ENCODE results near the gene PCDH15. TPM values are rescaled to one million over a fixed set of nuclear protein-coding genes. Genes with fewer than 3 reads are reported as not detected.

PCDH15 gene
- total and polyA plus RNA-seq, 2 experiments from 2014 or later: 1.1 to 1.7 TPM

- no peak for TF ChIP-seq CTCF (IDR thresholded peaks at IDR 0.05; ENCODE audit: poor library complexity)
- TF ChIP-seq EZH2phosphoT487 (IDR thresholded peaks at IDR 0.05; ENCODE audit: low read depth, severe bottlenecking, unreplicated experiment): no peak
These were observed 51.4 kb downstream of the PCDH15 start for GRCh38 chr10:54749623-54750022.

GRCh38 chr10:54745436-54745835 is 55.6 kb downstream of the PCDH15 start:
- no peak for DNase-seq (ENCODE audit: low spot score)
- no peak overlapping the region for H3K4me3 ChIP-seq
- no peak overlapping the region for H2AFZ ChIP-seq
- H3K79me2 ChIP-seq: no peaks in the 10 kb centered on the region
- no peaks in the 10 kb centered on the region for H3K4me1 ChIP-seq (ENCODE audit: insufficient read depth)
- no peaks in the 10 kb centered on the region for H3K36me3 ChIP-seq (replicated peaks; ENCODE audit: insufficient read depth, low read depth)
- H4K20me1 ChIP-seq (ENCODE audit: insufficient read depth, poor library complexity, severe bottlenecking): no peaks in the 10 kb centered on the region
- no peaks in the 10 kb centered on the region for H3K9me3 ChIP-seq (ENCODE audit: low read depth)
- TF ChIP-seq EZH2 (IDR thresholded peaks at IDR 0.05; ENCODE audit: borderline replicate concordance): no peak
- H3K9me2 ChIP-seq (replicated peaks; ENCODE audit: insufficient read depth): no peaks in the 10 kb centered on the region
- H3K4me2 ChIP-seq: no peak overlapping the region
- H3K27me3 ChIP-seq: no peaks in the 10 kb centered on the region
- 81% methylated on average over 2 of the region's 2 CpGs for WGBS (ENCODE audit: low lambda C conversion rate, missing lambda C conversion rate)
- no peak overlapping the region for H3K27ac ChIP-seq

More at GRCh38 chr10:54749623-54750022, 51.4 kb downstream of the PCDH15 start:
- 68% methylated on average over 1 of the region's 1 CpG for WGBS (ENCODE audit: low lambda C conversion rate, missing lambda C conversion rate)
- Histone ChIP-seq H3K79me2 (no peaks in the 10 kb centered on the region), H4K20me1 (ENCODE audit: insufficient read depth, poor library complexity, severe bottlenecking) (no peaks in the 10 kb centered on the region), H3K36me3 (replicated peaks; ENCODE audit: insufficient read depth, low read depth) (no peaks in the 10 kb centered on the region), H3K9me2 (replicated peaks; ENCODE audit: insufficient read depth) (no peaks in the 10 kb centered on the region), H3K4me1 (ENCODE audit: insufficient read depth) (no peaks in the 10 kb centered on the region), H2AFZ (no peak overlapping the region), H3K4me3 (no peak overlapping the region), H3K4me2 (no peak overlapping the region), H3K9me3 (ENCODE audit: low read depth) (no peaks in the 10 kb centered on the region), H3K27me3 (no peaks in the 10 kb centered on the region), H3K27ac (no peak overlapping the region)
- DNase-seq (ENCODE audit: low spot score): no peak

GRCh38 chr10:54742416-54742815 is 58.6 kb downstream of the PCDH15 start:
- TF ChIP-seq EZH2 (IDR thresholded peaks at IDR 0.05; ENCODE audit: borderline replicate concordance) (no peak), EZH2phosphoT487 (IDR thresholded peaks at IDR 0.05; ENCODE audit: low read depth, severe bottlenecking, unreplicated experiment) (no peak), CTCF (IDR thresholded peaks at IDR 0.05; ENCODE audit: poor library complexity) (no peak)
- H3K4me2 ChIP-seq: no peak overlapping the region
- 92% methylated on average over 4 of the region's 4 CpGs for WGBS (ENCODE audit: low lambda C conversion rate, missing lambda C conversion rate)

DNA sequence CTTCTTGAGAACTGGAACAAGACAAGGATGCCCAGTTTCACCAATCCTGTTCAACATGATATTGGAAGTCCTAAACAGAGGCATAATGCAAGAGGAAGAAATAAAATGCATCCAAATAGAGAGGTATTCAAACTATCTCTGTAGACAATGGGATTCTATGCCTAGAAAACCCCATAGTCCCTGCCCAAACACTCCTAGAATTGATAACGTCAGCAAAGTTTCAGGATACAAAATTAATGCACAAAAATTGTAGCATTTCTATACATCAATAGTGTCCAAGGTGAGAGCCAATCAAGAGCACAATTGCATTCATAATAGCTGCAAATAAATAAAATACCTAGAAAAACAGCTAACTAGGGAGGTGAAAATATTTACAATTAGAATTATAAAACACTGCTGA is 72.5 kb downstream of the PCDH15 start:
- Histone ChIP-seq H3K4me3 (no peak overlapping the region), H3K4me1 (ENCODE audit: insufficient read depth) (no peaks in the 10 kb centered on the region), H3K27ac (no peak overlapping the region), H3K79me2 (no peaks in the 10 kb centered on the region), H3K4me2 (no peak overlapping the region), H3K9me3 (ENCODE audit: low read depth) (no peaks in the 10 kb centered on the region), H3K9me2 (replicated peaks; ENCODE audit: insufficient read depth) (no peaks in the 10 kb centered on the region), H2AFZ (no peak overlapping the region), H4K20me1 (ENCODE audit: insufficient read depth, poor library complexity, severe bottlenecking) (no peaks in the 10 kb centered on the region), H3K36me3 (replicated peaks; ENCODE audit: insufficient read depth, low read depth) (no peaks in the 10 kb centered on the region), H3K27me3 (no peaks in the 10 kb centered on the region)
- TF ChIP-seq EZH2phosphoT487 (IDR thresholded peaks at IDR 0.05; ENCODE audit: low read depth, severe bottlenecking, unreplicated experiment) (no peak), EZH2 (IDR thresholded peaks at IDR 0.05; ENCODE audit: borderline replicate concordance) (no peak), CTCF (IDR thresholded peaks at IDR 0.05; ENCODE audit: poor library complexity) (no peak)
- no peak for DNase-seq (ENCODE audit: low spot score)
- WGBS (ENCODE audit: low lambda C conversion rate, missing lambda C conversion rate): 87% methylated on average over 1 of the region's 1 CpG

More at GRCh38 chr10:54742416-54742815, 58.6 kb downstream of the PCDH15 start:
- Histone ChIP-seq H3K4me3 (no peak overlapping the region), H3K9me2 (replicated peaks; ENCODE audit: insufficient read depth) (no peaks in the 10 kb centered on the region), H3K27ac (no peak overlapping the region), H3K9me3 (ENCODE audit: low read depth) (no peaks in the 10 kb centered on the region), H3K27me3 (no peaks in the 10 kb centered on the region), H3K4me1 (ENCODE audit: insufficient read depth) (no peaks in the 10 kb centered on the region), H3K36me3 (replicated peaks; ENCODE audit: insufficient read depth, low read depth) (no peaks in the 10 kb centered on the region), H3K79me2 (no peaks in the 10 kb centered on the region), H4K20me1 (ENCODE audit: insufficient read depth, poor library complexity, severe bottlenecking) (no peaks in the 10 kb centered on the region), H2AFZ (no peak overlapping the region)
- DNase-seq (ENCODE audit: low spot score): no peak
